Measurements from ENCODE around the gene PRKG2. TPM values are rescaled to one million over a fixed set of nuclear protein-coding genes. Genes with fewer than 3 reads are reported as not detected.

PRKG2 gene
- total RNA-seq, 4 donors from 2014 or later, result 0.91 to 6.5 (median 2.8) TPM

DNA sequence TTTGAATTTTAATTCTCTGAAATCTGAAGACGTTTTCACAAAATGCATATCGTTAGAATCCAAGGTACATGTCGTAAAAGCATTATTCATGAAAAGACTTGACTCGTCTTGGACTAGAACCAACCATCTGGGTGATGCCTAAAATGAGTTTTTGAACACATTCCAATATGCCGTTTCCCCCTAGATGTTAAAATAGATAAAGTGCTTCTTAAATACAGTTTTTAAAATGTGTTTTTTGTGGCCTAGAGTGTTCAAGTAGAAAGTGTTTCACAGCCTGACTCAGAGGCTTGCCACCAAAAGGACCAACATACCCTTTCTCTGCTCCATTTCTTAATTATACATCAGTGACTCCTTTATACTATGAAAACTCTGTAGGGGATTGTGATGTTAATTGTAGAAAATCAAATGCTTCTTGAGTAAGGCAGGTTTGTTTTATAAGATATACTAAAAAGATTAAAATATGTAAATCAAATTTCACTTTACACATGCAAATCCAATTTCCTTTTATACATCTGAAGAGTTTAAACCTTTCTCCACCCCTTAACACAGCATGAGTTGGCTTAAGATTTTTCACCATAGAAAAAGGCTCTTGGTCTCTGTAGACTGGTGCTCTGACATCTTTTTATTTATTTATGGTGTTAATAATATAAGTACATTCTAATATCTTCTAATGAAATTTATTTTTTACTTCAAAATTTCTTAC, 48.4 kb downstream of the PRKG2 start:
- WGBS, 2 donors, result 15 to 33% methylated on average over 5 of the region's 5 CpGs
- Histone ChIP-seq H3K4me3 (no peak overlapping the region), H3K27ac (no peak overlapping the region), H3K36me3 (no peaks in the 10 kb centered on the region), H3K4me1 (no peaks in the 10 kb centered on the region), H3K9me3 (no peaks in the 10 kb centered on the region), H3K27me3 (no peaks in the 10 kb centered on the region)
- TF ChIP-seq, protein P1, sequence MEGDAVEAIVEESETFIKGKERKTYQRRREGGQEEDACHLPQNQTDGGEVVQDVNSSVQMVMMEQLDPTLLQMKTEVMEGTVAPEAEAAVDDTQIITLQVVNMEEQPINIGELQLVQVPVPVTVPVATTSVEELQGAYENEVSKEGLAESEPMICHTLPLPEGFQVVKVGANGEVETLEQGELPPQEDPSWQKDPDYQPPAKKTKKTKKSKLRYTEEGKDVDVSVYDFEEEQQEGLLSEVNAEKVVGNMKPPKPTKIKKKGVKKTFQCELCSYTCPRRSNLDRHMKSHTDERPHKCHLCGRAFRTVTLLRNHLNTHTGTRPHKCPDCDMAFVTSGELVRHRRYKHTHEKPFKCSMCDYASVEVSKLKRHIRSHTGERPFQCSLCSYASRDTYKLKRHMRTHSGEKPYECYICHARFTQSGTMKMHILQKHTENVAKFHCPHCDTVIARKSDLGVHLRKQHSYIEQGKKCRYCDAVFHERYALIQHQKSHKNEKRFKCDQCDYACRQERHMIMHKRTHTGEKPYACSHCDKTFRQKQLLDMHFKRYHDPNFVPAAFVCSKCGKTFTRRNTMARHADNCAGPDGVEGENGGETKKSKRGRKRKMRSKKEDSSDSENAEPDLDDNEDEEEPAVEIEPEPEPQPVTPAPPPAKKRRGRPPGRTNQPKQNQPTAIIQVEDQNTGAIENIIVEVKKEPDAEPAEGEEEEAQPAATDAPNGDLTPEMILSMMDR (IDR thresholded peaks at IDR 0.05), result no peak
- no peak for TF ChIP-seq POLR2A (IDR thresholded peaks at IDR 0.05)
- no peak for DNase-seq
- intact Hi-C loops (cut with DNase I), result no loop called here

DNA sequence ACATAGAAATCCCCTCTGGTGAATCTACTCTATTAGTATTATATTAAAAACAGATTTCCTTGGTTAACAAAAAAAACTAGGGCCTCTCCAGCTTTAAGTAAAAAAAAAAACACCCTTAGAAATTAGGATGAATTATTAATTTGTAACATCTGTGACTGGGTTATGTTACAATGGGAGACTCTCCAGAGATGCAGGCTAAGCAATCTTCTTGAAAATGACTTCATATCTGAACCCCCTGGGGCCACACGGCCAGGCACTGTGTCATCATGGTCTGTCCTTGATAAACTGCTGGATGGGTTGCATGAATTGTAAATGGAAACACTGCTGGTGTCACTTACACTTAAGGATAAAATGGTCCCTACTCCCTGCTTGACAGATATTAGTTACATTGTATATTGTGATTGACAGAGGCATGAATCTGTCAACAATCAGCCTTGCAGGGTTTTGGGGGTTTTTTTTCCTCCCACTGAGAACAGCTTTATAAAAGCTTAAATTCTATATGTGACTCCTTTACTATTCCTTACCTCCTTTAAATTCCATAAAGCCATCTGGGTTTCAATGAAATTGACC, 49.1 kb downstream of the PRKG2 start:
- H3K27ac ChIP-seq, result no peak overlapping the region
- H3K27me3 ChIP-seq, result no peaks in the 10 kb centered on the region
- TF ChIP-seq POLR2A (IDR thresholded peaks at IDR 0.05), result no peak
- TF ChIP-seq, protein P1 (IDR thresholded peaks at IDR 0.05), result no peak
- no peaks in the 10 kb centered on the region for H3K36me3 ChIP-seq
- intact Hi-C loops (cut with DNase I), result no loop called here
- no peak for DNase-seq
- H3K4me3 ChIP-seq, result no peak overlapping the region
- no peaks in the 10 kb centered on the region for H3K4me1 ChIP-seq
- H3K9me3 ChIP-seq, result no peaks in the 10 kb centered on the region
- 0 to 38% methylated on average over 1 of the region's 1 CpG for WGBS, 2 donors

DNA sequence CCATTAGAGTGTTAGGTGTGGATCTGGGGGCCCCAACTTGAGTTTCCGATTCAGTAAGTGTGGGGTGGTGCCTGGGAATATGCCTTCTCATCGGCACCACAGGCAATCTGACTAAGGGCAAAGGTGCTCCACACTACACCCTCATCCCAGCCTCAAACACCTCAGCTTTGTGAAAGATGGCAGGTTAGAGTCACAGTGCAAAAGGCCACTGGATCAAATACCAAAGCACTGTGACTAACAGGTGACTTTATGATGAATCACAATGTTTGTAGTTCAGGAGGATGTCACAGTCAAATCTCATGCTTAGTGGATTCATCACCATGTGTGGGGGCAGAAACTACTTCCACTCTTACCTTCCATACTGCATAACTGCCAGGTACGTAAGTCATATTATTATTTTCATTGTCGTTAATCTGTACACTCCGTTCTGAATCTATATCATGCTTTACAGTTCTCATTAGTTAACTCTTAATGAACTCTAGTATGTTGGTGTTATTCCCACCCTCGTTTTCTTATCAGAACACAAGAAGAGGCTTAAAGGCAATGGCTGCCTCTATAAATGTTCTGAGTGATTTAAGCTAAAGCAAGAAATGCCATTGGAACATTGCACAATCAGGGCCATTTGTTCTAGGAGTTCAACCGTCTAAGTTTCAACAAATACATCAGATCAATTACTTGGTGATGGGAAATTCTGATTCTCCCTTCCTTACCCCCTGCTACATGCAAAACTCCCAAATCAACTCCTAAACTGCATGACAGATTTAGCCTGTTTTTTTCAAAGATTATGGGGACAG, 50.2 kb downstream of the PRKG2 start:
- 47 to 61% methylated on average over 7 of the region's 7 CpGs for WGBS, 2 donors
- no peaks in the 10 kb centered on the region for H3K36me3 ChIP-seq

DNA sequence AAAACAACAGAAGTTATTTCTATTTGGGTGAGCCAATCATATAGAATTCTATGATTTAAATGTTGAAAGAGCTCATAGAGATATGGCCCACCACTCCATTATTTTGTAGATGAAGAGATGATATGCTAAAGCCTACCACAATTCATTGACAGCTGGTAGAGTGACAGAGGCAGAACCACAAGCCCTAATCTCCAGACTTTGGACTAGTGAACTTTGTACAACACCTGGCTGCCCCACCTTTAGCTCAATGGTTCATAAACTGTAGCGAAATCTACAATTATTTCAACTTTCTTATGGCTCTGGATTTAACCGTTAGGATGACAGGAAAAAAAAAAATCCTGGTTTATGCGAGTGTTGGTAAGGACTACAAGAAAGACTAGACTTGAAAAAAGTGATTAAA, 50.9 kb downstream of the PRKG2 start:
- 70 to 77% methylated on average over 3 of the region's 3 CpGs for WGBS, 2 donors
- H3K27me3 ChIP-seq, result no peaks in the 10 kb centered on the region

More for the DNA sequence above, 50.2 kb downstream of the PRKG2 start:
- no peak for DNase-seq
- no peaks in the 10 kb centered on the region for H3K4me1 ChIP-seq
- no peaks in the 10 kb centered on the region for H3K9me3 ChIP-seq
- TF ChIP-seq POLR2A (IDR thresholded peaks at IDR 0.05), result no peak
- TF ChIP-seq, protein P1 (IDR thresholded peaks at IDR 0.05), result no peak
- intact Hi-C loops (cut with DNase I), result no loop called here
- no peaks in the 10 kb centered on the region for H3K27me3 ChIP-seq
- H3K27ac ChIP-seq, result peak overlapping the region in 2 of 4 donors; percentile 42 to 49
- no peak overlapping the region for H3K4me3 ChIP-seq

More for the DNA sequence above, 50.9 kb downstream of the PRKG2 start:
- Histone ChIP-seq H3K27ac (peak overlapping the region in 2 of 4 donors; percentile 42 to 49), H3K9me3 (no peaks in the 10 kb centered on the region), H3K4me3 (no peak overlapping the region), H3K4me1 (no peaks in the 10 kb centered on the region), H3K36me3 (no peaks in the 10 kb centered on the region)
- intact Hi-C loops (cut with DNase I), result no loop called here
- no peak for DNase-seq
- TF ChIP-seq, protein P1 (IDR thresholded peaks at IDR 0.05), result no peak
- TF ChIP-seq POLR2A (IDR thresholded peaks at IDR 0.05), result no peak

Measured in esophagus squamous epithelium (tissue), 5 donors.